ENCODE measurements around the gene NOD2.

GRCh38 chr16:50762241-50762640 is 68.8 kb downstream of the NOD2 start:
- TF ChIP-seq CTCF (conservative IDR thresholded peaks at IDR 0.05; ENCODE audit: low read depth, low read length) (no peak), EZH2 (IDR thresholded peaks at IDR 0.05; ENCODE audit: low read length, unreplicated experiment) (no peak), EZH2phosphoT487 (IDR thresholded peaks at IDR 0.05; ENCODE audit: borderline replicate concordance, low read length) (no peak)

Data from PC-3 (cell line).